Erythroblast (primary cell): ENCODE results near the gene AUTS2.

Experiments
- GATA1 ChIP-seq: IDR thresholded peaks from 2 replicates; pipeline ENCODE4 v1.6.1; 2011; ENCODE audit warnings: low read depth, mild to moderate bottlenecking, control low read depth, low read length, moderate library complexity
- POLR2A ChIP-seq: IDR thresholded peaks from 2 replicates; pipeline ENCODE4 v1.6.1; 2011; ENCODE audit warnings: mild to moderate bottlenecking, low read length

GRCh38 chr7:70408891-70409290 is 810.6 kb downstream of the AUTS2 start:
- TF ChIP-seq POLR2A (no peak), GATA1 (no peak)
